CD14-positive monocyte (primary cell): ENCODE results near the gene ILK. TPM values are rescaled to one million over a fixed set of nuclear protein-coding genes. Genes with fewer than 3 reads are reported as not detected.

Experiments
- DNase-seq, 3 donors: peaks; one replicate each; pipeline ENCODE4 v3.0.0-alpha.2; 2011 to 2022
- H2AFZ ChIP-seq: 2 replicates; pipeline ENCODE4 v1.6.0; 2012; ENCODE audit warnings: mild to moderate bottlenecking, low read depth, low read length, inconsistent platforms; ENCODE audit not compliant: insufficient read depth, poor library complexity, severe bottlenecking
- H3K27ac ChIP-seq, 2 donors: 1 replicate in 1 of 2; 2 replicates in 1 of 2; pipeline ENCODE4 v1.5.1; 2012 to 2013; ENCODE audit warnings: low read length in 2 of 2, control low read depth in 1 of 2, inconsistent platforms in 1 of 2, low read depth in 1 of 2, mild to moderate bottlenecking in 1 of 2
- H3K27me3 ChIP-seq, 2 donors: one replicate each; pipeline versions ENCODE4 v1.6.0 to v1.6.1; 2011 to 2013; ENCODE audit warnings: low read length in 2 of 2; ENCODE audit not compliant: control insufficient read depth in 2 of 2, insufficient read depth in 2 of 2
- H3K36me3 ChIP-seq, 2 donors: replicated peaks in 1 of 2; 1 replicate in 1 of 2; 2 replicates in 1 of 2; pipeline versions ENCODE4 v1.5.1 to v1.6.1; 2012 to 2013; ENCODE audit warnings: low read length in 2 of 2, control low read depth in 1 of 2, inconsistent platforms in 1 of 2, mild to moderate bottlenecking in 1 of 2; ENCODE audit not compliant: insufficient read depth in 2 of 2, control insufficient read depth in 1 of 2
- H3K4me1 ChIP-seq, 2 donors: 1 replicate in 1 of 2; 2 replicates in 1 of 2; pipeline versions ENCODE4 v1.5.1 to v1.6.1; 2012 to 2013; ENCODE audit warnings: low read length in 2 of 2, control low read depth in 1 of 2, inconsistent platforms in 1 of 2, mild to moderate bottlenecking in 1 of 2, moderate library complexity in 1 of 2; ENCODE audit not compliant: insufficient read depth in 2 of 2, control insufficient read depth in 1 of 2
- H3K4me2 ChIP-seq: replicated peaks from 2 replicates; pipeline ENCODE3; 2012; ENCODE audit warnings: low read length, moderate library complexity, mild to moderate bottlenecking; ENCODE audit not compliant: poor library complexity, severe bottlenecking; ENCODE audit errors: extremely low read depth
- H3K4me3 ChIP-seq, 3 experiments: fragments of 200-600 bp in 1 of 3; sonication (generic) in 1 of 3; replicated peaks in 1 of 3; 1 replicate in 2 of 3; 2 replicates in 1 of 3; pipeline ENCODE4 v1.5.1; 2011 to 2013; ENCODE audit warnings: low read length in 3 of 3, mild to moderate bottlenecking in 3 of 3, control low read depth in 2 of 3, low read depth in 2 of 3, inconsistent platforms in 1 of 3, moderate library complexity in 1 of 3
- H3K79me2 ChIP-seq: 2 replicates; pipeline ENCODE4 v1.6.0; 2012; ENCODE audit warnings: mild to moderate bottlenecking, control low read depth, inconsistent platforms, low read length, moderate library complexity; ENCODE audit not compliant: insufficient read depth
- H3K9ac ChIP-seq: 2 replicates; pipeline ENCODE4 v1.6.0; 2017; ENCODE audit warnings: low read length, mild to moderate bottlenecking; ENCODE audit not compliant: insufficient read depth, poor library complexity, severe bottlenecking
- H3K9me3 ChIP-seq, 2 donors: replicated peaks in 1 of 2; 1 replicate in 1 of 2; 2 replicates in 1 of 2; pipeline versions ENCODE4 v1.5.1 to v1.6.1; 2012 to 2013; ENCODE audit warnings: low read length in 2 of 2, control low read depth in 1 of 2; ENCODE audit not compliant: control insufficient read depth in 1 of 2, insufficient read depth in 1 of 2
- H4K20me1 ChIP-seq: 2 replicates; pipeline ENCODE4 v1.6.0; 2012; ENCODE audit warnings: mild to moderate bottlenecking, low read length, control low read depth, moderate library complexity; ENCODE audit not compliant: insufficient read depth
- H3K27ac Mint-ChIP-seq, 7 donors: one replicate each; pipeline ENCODE4 v1.8.0; 2020; ENCODE audit warnings: mild to moderate bottlenecking in 7 of 7, mixed read lengths in 7 of 7, moderate library complexity in 6 of 7, inconsistent platforms in 2 of 7
- H3K27me3 Mint-ChIP-seq, 3 donors: one replicate each; pipeline ENCODE4 v1.8.0; 2021 to 2022; ENCODE audit warnings: low read depth in 3 of 3, mild to moderate bottlenecking in 3 of 3, mixed read lengths in 3 of 3, moderate library complexity in 3 of 3, inconsistent platforms in 1 of 3
- H3K36me3 Mint-ChIP-seq, 2 donors: one replicate each; pipeline ENCODE4 v1.8.0; 2020; ENCODE audit warnings: mixed read lengths in 2 of 2, inconsistent platforms in 1 of 2, mild to moderate bottlenecking in 1 of 2
- H3K4me1 Mint-ChIP-seq: one replicate; pipeline ENCODE4 v1.8.0; 2020; ENCODE audit warnings: mild to moderate bottlenecking, mixed read lengths
- H3K4me3 Mint-ChIP-seq, 2 donors: one replicate each; pipeline ENCODE4 v1.8.0; 2020; ENCODE audit warnings: mild to moderate bottlenecking in 2 of 2, mixed read lengths in 2 of 2, moderate library complexity in 1 of 2
- H3K9me3 Mint-ChIP-seq, 7 donors: one replicate each; pipeline ENCODE4 v1.8.0; 2020 to 2022; ENCODE audit warnings: mixed read lengths in 7 of 7, mild to moderate bottlenecking in 6 of 7, moderate library complexity in 6 of 7, inconsistent platforms in 2 of 7
- CTCF ChIP-seq: fragments of 200-600 bp; IDR thresholded peaks from one replicate; pipeline ENCODE4 v1.8.0; 2022; ENCODE audit warnings: antibody characterized with exemption, mild to moderate bottlenecking
- WGBS: methylation state at CpG from one replicate; pipeline ENCODE4 v1.1.5; 2013; ENCODE audit warnings: missing lambda C conversion rate; ENCODE audit not compliant: insufficient coverage; 5-methylcytosine and 5-hydroxymethylcytosine counted together
- intact Hi-C, 2 donors: fragments of 100-400 bp; cut with micrococcal nuclease; formaldehyde crosslinking; loops; one replicate each; pipeline versions ENCODE4 v1.15.0 to v1.15.1; 2023
- polyA plus RNA-seq, 3 donors: library from polyadenylated mRNA; depleted of rRNA in 1 of 3; unstranded in 2 of 3; stranded (reverse) in 1 of 3; fragments of 300-500 nt in 2 of 3; fragments of >200 nt in 1 of 3; fragmentation: Illumina TruSeq in 2 of 3; gene quantifications; 1 replicate in 2 of 3; 2 replicates in 1 of 3; pipeline ENCODE4 v1.2.3, GENCODE V29; 2012 to 2021

ILK gene
- polyA plus RNA-seq, 3 donors, result 165 to 271 (median 250) TPM

GRCh38 chr11:6627762-6628241 lies 24.2 kb downstream of the ILK start:
- no peaks in the 10 kb centered on the region for H3K36me3 ChIP-seq
- H3K4me2 ChIP-seq, result no peak overlapping the region
- no peak overlapping the region for H3K9ac ChIP-seq

GRCh38 chr11:6628526-6628925 lies 25.0 kb downstream of the ILK start:
- Histone ChIP-seq H3K4me2 (no peak overlapping the region), H3K27ac (no peak overlapping the region), H3K9me3 (no peaks in the 10 kb centered on the region), H3K4me1 (peaks cover 6 to 9% of the 10 kb centered on the region in 2 donors), H3K9ac (no peak overlapping the region), H3K79me2 (no peaks in the 10 kb centered on the region), H2AFZ (no peak overlapping the region), H3K4me3 (no peak overlapping the region), H4K20me1 (no peaks in the 10 kb centered on the region), H3K36me3 (no peaks in the 10 kb centered on the region), H3K27me3 (no peaks in the 10 kb centered on the region)
- Mint-ChIP-seq H3K27ac (no peak overlapping the region), H3K27me3 (peaks cover 0 to 2% (median 0%) of the 10 kb centered on the region in 3 donors), H3K36me3 (no peaks in the 10 kb centered on the region), H3K4me3 (no peak overlapping the region), H3K9me3 (peaks cover 0 to 9% (median 0%) of the 10 kb centered on the region in 7 donors), H3K4me1 (peaks cover 7% of the 10 kb centered on the region)
- WGBS, result 86% methylated on average over 2 of the region's 4 CpGs
- intact Hi-C loops, result no loop called here
- no peak for TF ChIP-seq CTCF
- DNase-seq, result no peak

More at GRCh38 chr11:6627762-6628241, 24.2 kb downstream of the ILK start:
- Mint-ChIP-seq H3K36me3 (no peaks in the 10 kb centered on the region), H3K27me3 (peaks cover 0 to 2% (median 0%) of the 10 kb centered on the region in 3 donors), H3K9me3 (peaks cover 0 to 9% (median 0%) of the 10 kb centered on the region in 7 donors), H3K4me3 (peak overlapping the region in 1 of 2 donors; percentile 39), H3K4me1 (peaks cover 7% of the 10 kb centered on the region), H3K27ac (no peak overlapping the region)
- intact Hi-C loops, result no loop called here
- no peaks in the 10 kb centered on the region for H3K9me3 ChIP-seq
- no peaks in the 10 kb centered on the region for H3K27me3 ChIP-seq
- no CpG with 5 or more reads among the region's 2 CpGs for WGBS
- no peaks in the 10 kb centered on the region for H3K79me2 ChIP-seq
- no peak overlapping the region for H3K4me3 ChIP-seq
- no peak overlapping the region for H2AFZ ChIP-seq
- no peak for DNase-seq
- no peak overlapping the region for H3K27ac ChIP-seq
- TF ChIP-seq CTCF, result no peak
- H4K20me1 ChIP-seq, result no peaks in the 10 kb centered on the region
- peaks cover 6 to 9% of the 10 kb centered on the region in 2 donors for H3K4me1 ChIP-seq
